Measurements from ENCODE around the gene QRFPR.
"Not testable (repeated sequence)": the region's sequence is repeated elsewhere in the genome, so short reads cannot be mapped to it uniquely, and the experiment has no call there.

QRFPR gene

DNA sequence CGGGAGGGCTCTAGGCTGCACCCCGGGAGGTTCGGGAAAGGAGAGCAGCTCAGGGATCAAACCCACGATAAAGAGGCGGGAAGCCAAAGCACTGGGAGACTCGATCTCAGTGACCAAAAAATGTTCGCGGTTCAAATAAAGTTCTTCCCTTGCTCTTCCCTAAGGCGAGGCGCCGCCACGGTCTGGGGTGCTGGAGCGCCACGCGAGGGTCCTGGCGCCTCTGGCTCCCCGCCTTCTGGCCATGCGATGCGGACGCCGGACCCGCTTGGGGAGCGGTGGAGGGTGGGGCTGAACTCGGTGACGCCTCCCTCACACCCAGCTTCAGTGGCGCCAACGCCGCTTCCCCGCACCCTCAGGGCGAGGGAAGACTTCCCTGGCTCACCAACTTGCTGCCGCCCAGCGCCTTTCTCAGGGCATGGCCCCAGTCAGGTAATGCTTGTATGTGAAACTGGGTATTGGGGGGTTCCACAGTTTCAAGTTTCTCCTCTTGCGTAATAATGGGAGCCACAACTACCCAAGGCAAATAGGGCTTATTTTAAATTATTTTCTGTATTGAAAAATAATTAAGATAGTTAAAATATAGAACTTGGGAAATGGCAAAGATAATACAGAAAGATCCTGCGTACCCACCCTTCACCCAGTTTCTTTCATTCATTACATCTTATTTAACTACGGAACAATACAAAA lies at the start of gene QRFPR:
Gene QRFPR (minus strand): TSS at position 243 of the 687 bp plus-strand sequence. CDS start 371 bp downstream, outside the sequence.
- no peak for DNase-seq (ENCODE audit: low read depth, low spot score)

DNA sequence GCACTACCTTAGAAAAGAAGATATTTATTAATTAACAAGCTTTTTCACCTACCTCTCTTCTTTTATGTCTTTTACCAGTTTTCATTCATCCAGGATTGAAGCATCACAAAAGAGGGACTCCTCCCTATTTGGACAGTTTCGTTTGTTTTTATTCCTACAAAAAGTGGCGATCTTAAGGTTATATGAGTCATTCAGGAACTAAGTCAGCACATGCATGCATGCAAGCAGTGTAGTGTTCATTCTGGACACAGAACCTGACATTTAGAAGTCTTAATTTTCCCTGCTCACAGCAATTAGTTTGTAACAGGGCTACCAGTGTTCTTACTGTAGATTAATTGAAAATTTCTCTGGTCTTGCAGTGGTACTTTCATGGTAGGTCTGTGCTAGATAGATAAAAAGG lies 47.9 kb upstream of the QRFPR start:
- DNase-seq (ENCODE audit: low read depth, low spot score), result no peak

DNA sequence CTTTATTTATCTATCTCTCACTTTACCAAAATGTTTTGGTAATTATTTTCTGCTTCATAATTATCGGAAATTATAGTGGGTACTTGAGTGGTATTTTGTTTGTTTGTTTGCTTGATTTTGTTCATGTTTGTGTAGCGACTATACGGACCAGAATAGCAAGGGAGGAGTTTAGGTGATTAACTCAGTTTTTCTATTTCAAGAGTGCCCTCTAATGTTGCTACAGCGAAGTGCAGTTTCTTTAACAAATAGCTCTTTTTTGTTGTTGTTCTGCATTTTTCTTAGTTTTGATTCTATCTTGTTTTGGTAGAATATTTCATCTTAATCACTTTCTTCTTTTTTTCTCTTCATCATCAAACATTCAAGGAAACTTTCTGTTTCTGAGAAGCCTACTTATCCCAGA lies 40.8 kb upstream of the QRFPR start:
- no peak for DNase-seq (ENCODE audit: low read depth, low spot score)

DNA sequence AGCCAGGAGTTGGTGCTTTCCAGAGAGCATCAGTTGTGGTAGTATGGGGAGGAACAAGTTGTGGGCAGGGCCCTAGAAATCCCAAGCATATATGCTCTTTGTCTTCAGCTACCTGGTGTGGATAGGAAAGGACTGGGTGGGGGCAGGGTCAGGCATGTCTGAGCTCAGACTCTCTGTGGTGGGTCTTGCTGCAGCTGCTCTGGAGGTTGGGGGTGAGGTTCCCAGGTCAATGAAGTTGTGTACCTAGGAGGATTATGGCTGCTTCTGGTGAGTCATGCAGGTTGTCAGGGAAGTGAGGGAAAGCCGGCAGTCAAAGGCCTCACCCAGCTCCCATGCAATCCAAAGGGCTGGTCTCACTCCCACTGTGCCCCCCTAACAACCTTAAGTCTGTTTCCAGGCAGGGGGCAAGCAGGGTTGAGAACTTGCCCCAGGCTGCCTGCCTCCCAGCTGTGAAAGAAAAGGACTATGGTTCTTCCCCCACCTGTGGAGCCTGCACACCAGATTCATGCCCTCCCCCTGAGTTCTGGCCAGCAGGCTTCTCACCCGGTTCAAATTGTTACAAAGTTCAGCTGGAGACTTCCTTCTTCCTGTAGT lies 30.4 kb upstream of the QRFPR start:
- DNase-seq (ENCODE audit: low read depth, low spot score), result no peak

DNA sequence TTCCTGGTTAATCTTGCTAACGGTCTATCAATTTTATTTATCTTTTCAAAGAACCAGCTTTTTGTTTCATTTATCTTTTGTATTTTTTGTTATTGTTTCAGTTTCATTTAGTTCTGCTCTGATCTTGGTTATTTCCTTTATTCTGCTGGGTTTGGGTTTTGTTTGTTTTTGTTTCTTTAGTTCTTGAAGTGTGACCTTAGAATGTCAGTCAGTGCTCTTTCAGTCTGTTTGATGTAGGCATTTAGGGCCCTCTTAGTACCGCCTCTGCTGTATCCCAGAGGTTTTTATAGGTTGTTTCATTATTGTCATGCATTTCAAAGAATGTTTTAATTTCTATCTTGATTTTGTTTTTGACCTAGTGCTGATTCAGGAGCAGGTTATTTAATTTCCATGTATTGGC lies 27.7 kb upstream of the QRFPR start:
- DNase-seq (ENCODE audit: low read depth, low spot score), result not testable (repeated sequence)

DNA sequence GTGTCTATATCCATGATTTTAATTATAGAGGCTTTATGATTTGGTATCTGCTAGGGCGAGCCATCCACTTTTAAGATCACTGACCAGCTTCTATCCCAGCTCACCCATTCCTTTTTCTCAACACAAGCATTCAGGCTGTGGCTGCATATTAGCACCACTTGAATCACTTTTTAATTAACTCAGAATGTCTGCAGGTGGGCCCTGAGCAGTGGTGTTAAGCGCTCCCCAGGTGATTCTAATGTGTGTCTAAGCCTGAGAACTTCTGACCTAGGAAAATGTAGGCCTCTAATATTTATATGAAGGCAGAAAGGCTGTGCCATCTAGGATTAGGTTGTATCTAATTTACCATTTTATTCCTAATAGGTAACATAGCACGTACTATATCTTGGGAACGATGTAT lies 19.8 kb upstream of the QRFPR start:
- no peak for DNase-seq (ENCODE audit: low read depth, low spot score)

DNA sequence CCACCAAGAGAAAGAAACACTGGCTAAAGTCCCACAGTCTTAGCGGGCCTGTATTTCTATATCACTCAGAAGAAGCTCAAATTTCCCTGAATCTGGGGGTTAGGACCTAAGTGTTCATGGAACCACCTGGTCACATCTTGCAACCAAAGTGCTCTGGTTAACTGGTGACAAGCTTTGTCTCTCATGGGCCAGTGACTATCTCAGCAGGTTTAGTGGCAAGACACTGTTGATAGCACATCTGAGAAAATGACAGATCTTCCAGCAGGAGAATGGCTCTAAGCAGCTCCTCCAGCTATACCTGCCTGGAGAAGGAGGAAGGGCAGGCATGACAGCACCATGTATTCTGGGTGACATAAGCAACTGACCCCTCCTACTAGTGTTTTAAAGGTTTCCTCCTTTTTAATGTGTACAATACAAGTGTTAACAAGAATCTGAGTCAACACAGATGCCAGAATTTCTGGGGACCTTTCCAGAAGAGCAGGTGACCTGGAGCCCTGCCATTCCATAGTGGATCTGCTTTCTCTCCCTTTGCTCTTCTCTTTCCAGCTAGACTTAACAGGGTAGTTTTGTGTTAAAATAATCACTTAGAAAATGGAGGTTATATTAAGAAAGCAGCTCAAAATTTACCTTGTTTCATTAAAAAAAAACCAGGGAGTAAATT lies 17.3 kb upstream of the QRFPR start:
- no peak for DNase-seq (ENCODE audit: low read depth, low spot score)

DNA sequence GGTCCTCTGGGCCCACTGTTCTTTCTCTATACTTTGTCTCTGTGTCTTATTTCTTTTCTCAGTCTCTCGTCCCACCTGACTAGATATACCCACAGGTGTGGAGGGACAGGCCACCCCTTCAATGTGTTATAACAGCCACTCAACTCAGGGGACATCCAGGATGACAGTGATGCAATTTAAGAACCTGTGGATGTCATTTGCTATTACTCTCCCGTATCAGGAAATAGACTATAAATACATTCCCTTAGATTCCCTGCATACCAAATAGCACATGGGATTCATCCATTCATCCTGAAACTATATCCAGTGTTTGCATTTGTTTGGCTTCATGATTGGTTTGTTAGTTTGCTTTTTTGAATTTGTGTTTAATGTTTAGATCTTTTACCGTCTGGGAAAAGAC lies 16.6 kb upstream of the QRFPR start:
- no peak for DNase-seq (ENCODE audit: low read depth, low spot score)

DNA sequence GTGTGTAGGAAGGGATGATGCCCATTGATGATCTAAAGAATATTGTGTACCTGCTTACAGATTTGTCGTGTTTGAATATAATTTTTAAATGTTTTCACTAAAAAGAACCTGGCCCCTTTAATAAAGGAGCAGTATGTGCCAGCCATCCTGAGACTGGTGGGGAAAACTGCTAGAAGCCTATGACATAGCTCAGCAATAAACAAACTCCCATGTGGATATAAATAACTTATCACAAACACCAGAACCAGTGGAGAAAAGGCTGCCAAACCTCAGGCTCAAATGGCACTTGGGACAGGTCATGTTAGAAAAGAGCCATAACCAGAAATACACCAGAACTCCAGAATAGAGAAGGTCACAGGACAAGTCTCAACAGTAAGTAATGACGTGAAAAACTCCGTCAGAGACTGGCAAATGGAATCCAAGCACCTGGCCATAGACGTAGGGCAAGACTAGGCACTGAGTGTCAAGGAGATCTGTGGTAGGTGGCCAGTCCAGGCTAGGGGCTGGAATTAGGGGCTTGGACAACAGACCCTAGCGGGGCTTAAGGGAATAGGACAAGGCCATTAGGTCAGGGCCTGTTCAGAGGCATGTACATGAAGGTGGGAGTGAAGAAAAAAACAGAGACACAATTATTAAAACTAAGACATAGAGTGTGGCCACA lies 11.7 kb upstream of the QRFPR start:
- DNase-seq (ENCODE audit: low read depth, low spot score), result no peak

DNA sequence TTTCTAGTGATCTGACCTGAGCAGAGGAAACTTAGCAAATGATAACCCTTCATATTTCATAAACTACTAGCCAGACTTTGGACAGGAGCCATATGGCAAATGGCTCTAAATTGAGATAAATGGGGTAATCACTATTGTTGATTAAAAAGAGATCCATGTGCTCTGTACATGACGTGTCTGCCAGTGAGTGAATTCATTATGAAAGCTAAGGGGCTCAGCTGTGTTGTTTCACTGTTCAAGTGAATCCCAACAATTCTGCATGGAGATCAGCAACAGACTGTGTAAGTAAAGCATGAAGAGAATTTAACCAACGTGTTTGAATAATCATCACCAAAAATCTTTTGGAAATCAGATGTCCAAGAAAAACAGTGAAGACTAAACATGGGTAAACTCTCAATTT lies 9.5 kb upstream of the QRFPR start:
- DNase-seq (ENCODE audit: low read depth, low spot score), result no peak

DNA sequence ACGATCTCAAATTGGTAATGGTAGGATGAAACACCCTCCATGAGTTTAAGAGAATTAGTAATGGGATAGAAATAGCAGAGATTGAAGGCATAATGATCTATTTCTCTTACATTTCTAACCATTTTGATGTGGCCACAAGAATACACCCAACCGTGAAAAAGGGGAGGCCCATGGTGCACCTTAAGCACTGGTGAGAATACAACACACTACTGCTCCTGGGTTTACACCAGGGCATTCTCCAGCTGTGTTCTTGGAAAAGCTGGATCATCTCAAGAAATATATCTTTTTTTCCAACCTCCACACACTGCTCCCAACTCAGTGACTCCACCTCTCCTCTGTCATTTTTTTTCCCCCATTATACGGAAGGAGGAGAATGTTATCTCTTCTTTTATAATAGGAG lies 1.5 kb downstream of the QRFPR start:
- no peak for DNase-seq (ENCODE audit: low read depth, low spot score)

DNA sequence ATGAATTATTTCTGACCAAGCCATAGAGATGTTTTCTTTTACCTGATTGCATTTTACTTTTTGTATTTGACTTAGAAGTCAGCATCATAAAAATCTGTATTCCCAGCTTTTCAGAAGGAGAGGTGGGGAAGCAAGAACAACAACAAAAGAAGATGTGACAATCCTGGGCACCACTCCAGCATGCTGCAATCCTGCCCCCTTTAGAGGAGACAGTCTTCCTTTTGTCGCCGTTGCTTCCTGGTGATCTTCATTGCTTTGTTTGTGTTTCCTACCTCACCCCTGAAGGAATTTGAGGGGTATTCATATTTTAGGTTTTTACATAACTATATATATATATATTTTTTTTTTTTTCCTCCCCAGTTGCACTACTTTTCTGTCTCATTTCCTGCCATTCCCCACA lies 3.7 kb downstream of the QRFPR start:
- no peak for DNase-seq (ENCODE audit: low read depth, low spot score)

DNA sequence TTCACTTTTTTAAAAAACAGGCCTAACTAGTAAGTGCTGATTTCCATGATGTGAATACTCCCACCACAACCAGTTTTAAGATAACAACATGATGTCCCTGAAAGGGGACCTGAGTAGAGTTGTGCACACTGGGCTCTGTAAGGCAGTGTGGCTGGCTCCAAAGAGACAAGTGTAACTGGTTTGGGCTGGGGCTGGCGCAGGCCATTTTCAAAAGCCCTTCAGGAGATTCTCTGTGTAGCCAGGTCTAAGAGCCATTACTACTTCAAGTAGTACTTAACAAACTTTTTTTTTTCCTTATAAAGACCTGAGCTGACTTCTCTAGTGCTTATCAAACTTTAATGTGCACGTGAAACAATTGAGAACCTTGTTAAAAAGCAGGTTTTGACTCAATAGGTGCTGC lies 4.3 kb downstream of the QRFPR start:
- DNase-seq (ENCODE audit: low read depth, low spot score), result no peak

DNA sequence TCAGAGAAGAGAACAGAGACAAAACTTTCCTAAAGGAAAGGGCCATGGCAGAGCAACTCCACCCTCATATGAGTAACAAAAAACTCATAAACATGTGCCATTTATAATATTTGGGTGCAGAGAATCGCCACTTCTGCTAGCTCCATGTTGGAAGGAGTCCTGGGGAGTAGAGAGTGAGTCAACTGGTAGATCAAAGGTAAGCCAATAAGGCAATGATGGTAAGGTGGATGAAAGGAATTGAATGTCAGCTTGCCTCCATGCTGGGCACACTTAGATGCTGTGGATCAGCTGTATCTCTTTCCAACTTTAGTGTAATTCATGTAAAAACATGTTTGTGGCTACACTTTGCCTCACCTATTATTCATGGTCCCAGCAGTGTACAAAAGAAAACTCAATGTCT lies 4.7 kb downstream of the QRFPR start:
- DNase-seq (ENCODE audit: low read depth, low spot score), result no peak

DNA sequence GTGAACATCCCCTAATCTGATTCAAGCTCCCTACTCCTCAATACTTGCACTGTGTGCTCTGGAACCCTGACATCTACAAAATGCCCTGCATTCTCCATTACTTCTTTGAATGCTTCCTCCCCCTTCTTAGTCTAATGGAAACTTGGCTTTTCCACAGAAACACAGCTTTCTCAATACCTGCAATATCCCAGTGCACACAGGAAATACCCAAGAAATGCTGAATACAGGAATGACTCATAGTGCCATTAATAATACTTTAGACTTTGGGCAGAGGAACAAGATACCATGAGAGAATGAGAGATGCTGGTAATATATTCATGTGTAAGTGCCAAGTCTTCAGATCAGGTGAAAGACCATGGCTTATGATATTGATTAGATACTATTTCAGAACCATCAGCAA lies 5.6 kb downstream of the QRFPR start:
- DNase-seq (ENCODE audit: low read depth, low spot score), result no peak

DNA sequence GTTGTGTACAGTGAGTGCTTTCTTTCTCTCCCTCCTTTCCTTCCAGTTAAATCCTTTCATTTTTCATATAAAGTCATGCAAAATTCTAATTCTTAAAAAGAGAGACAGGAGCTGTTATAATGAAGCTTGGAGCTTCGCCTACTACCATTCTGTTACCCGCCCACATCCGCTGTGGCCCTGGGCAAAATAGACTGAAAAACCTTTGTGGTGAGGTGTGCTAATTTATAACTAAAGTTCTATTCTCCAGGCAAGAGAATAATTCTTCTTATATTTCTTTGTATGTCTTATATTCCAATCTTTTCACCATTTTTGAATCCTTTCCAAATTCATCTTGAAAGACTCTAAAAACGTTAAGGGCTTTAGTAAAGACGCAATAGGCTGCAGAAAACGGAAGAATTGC lies 7.0 kb downstream of the QRFPR start:
- DNase-seq (ENCODE audit: low read depth, low spot score), result no peak

DNA sequence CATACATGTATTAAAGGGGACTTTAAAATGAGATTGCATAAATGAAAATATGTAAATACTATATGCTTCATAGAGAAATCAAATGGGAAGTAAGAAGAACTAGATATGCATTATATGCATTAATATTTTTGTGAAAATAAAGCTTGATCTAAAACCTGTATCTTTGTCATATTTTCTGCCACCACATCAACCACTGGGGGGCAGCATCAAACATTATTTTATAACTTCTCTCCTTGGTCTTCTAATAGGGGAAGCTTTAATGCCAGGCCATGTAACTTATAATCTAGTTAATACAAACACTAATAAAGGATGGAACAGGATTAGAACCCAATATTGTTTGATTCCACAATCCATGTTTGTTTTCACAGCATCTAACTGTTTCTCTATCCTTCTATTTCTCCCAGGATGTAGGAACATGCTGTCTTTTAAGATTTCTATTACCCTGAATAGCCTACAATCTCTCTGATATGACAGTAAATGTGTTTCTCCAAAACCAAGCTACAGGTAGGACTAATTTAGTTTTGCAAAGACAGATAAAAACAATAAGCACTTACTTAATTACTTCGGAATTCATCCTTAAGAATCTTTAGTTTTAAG lies 10.0 kb downstream of the QRFPR start:
- DNase-seq (ENCODE audit: low read depth, low spot score), result peak; percentile 37

DNA sequence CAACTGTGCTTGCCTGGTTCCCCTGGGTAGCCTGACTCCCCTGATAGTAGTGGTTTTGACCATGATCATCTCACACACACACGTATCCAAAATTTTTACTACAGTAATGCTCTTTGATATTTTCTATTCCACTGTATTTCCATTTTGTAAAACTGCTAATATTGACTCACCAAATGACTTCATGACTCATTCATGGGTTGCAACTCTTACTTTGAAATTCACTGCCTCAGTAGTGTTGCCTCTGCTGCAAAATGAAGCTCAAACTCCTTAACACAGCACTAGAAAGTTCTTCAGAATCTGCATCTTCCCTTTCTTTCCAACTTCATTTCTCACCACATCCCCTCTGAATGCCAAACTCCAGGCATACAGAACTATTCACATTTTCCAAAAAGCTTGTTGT lies 20.3 kb downstream of the QRFPR start:
- DNase-seq (ENCODE audit: low read depth, low spot score), result no peak

DNA sequence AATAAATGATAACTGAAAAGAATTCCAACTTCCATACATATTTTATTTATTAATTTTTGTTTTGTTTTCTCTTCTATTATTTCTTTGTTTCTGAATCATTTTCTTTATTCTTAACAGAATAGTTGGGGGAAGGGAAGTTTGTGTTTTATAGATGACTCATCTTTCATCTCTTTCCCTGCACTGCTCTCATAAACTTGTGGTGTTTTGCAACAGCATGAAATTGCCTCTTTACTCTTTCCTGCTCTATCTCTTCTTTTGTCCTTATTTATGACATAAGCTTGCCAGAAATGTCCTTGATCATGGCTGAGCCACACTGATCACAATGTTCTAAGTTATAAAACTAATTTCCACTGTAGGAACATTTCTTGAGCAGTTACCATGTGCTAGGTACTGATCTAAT lies 22.3 kb downstream of the QRFPR start:
- peak; percentile 18 for DNase-seq (ENCODE audit: low read depth, low spot score)

DNA sequence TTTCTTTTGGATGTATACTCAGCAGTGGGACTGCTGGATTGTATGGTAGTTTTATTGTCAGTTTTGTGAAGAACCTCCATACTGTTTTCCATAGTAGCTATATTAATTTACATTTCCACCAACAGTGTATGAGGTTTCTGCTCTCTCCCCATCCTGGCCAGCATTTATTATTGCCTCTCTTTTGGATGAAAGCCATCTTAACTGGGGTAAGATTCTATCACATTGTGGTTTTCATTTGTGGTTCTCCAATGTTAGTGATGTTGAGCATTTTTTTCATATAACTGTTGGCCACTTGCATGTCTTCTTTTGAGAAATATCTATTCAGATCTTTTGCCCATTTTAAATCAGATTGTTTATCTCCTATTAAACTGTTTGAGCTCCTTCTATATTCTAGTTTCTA lies 27.6 kb downstream of the QRFPR start:
- no peak for DNase-seq (ENCODE audit: low read depth, low spot score)

DNA sequence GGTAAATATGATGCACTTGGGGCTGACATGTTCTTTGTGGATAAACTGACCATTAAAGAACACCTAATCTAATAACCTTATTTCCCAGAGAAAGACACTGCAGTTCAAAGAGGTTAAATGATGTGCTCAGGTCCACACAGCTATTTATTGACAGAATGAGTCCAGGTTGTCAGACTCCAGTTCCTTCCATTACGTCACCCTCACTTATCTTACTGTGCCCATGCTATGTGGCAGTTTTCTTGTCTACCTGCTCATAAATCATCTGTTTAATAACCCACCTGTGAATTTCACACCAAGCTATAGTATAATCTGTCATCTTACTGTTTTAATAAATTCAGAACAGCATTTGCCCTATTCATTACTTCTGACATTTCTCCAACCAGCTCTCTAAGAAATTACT lies 36.7 kb downstream of the QRFPR start:
- DNase-seq (ENCODE audit: low read depth, low spot score), result no peak

DNA sequence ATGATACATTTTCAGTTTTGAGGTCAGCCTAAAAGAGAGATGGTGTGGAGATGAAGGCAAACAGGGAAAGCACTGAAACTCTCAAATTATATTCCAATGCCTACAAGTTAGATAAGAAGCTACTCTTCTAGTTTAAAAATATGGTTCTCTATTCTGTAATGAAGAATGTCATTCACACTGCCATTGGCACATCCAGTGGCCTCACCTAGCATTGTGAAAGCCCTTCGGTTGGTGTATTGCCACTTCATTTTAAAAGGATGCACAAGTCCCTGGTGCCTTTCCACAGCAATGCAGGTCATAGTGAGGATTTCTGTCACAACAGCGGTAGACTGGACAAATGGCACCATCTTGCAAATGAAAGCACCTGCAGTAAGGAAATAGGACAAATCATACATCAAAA lies 40.6 kb downstream of the QRFPR start:
- DNase-seq (ENCODE audit: low read depth, low spot score), result no peak
